GM12878 (cell line): ENCODE measurements around the gene C3.

Source experiments
- BRCA1 ChIP-seq: IDR thresholded peaks from 2 replicates; pipeline ENCODE4 v1.6.1; 2011; ENCODE audit warnings: low read depth, low read length, improper control_type of control experiment
- CHD1 ChIP-seq: IDR thresholded peaks from 2 replicates; pipeline ENCODE4 v1.6.1; 2012; ENCODE audit warnings: low read depth, low read length, improper control_type of control experiment
- CHD2 ChIP-seq: IDR thresholded peaks from 2 replicates; pipeline ENCODE4 v1.6.1; 2011; ENCODE audit warnings: low read depth, low read length, improper control_type of control experiment, borderline replicate concordance
- CTCF ChIP-seq, 3 experiments: IDR thresholded peaks in 2 of 3; conservative IDR thresholded peaks in 1 of 3; 2 replicates each; pipeline ENCODE4 v1.5.1; 2011; ENCODE audit warnings: low read depth in 3 of 3, low read length in 3 of 3, mild to moderate bottlenecking in 3 of 3, control low read depth in 2 of 3, moderate library complexity in 2 of 3, inconsistent platforms in 1 of 3, mixed read lengths in 1 of 3; ENCODE audit not compliant: control insufficient read depth in 2 of 3, insufficient read depth in 1 of 3; ENCODE audit errors: extremely low read depth in 1 of 3
- MTA3 ChIP-seq: IDR thresholded peaks from 2 replicates; pipeline ENCODE4 v1.6.1; 2012; ENCODE audit warnings: low read length, inconsistent platforms, borderline replicate concordance
- RAD21 ChIP-seq: IDR thresholded peaks from 2 replicates; pipeline ENCODE4 v1.6.1; 2011; ENCODE audit warnings: mild to moderate bottlenecking, low read depth, low read length, moderate library complexity; ENCODE audit not compliant: insufficient read depth
- SP1 ChIP-seq: IDR thresholded peaks from one replicate; pipeline ENCODE4 v1.6.1; 2011; ENCODE audit warnings: low read depth, low read length
- SPI1 ChIP-seq: IDR thresholded peaks from 2 replicates; pipeline ENCODE4 v1.6.1; 2011; ENCODE audit warnings: low read depth, mild to moderate bottlenecking, low read length, moderate library complexity, borderline replicate concordance; ENCODE audit not compliant: insufficient read depth
- SRF ChIP-seq, 2 experiments: IDR thresholded peaks; 2 replicates each; pipeline ENCODE4 v1.6.1; 2011; ENCODE audit warnings: low read depth in 2 of 2, low read length in 2 of 2, mild to moderate bottlenecking in 1 of 2, moderate library complexity in 1 of 2
- USF2 ChIP-seq: IDR thresholded peaks from 2 replicates; pipeline ENCODE4 v1.6.1; 2011; ENCODE audit warnings: low read depth, low read length, improper control_type of control experiment, borderline replicate concordance

- TF ChIP-seq CHD2 (no peak), CTCF (IDR thresholded peaks at IDR 0.05 in 2 of 3, conservative IDR thresholded peaks at IDR 0.05 in 1 of 3; ENCODE audit: control insufficient read depth in 2 of 3, extremely low read depth in 1 of 3, insufficient read depth in 1 of 3, low read depth in 3 of 3, low read length in 3 of 3) (no peak), RAD21 (no peak), SP1 (no peak), USF2 (no peak), SPI1 (no peak), SRF (IDR thresholded peaks at IDR 0.05; ENCODE audit: low read depth in 2 of 2, low read length in 2 of 2) (no peak), BRCA1 (no peak), MTA3 (no peak), CHD1 (no peak)
These were observed 33.7 kb upstream of the C3 start for GRCh38 chr19:6754136-6754535.
